ENCODE data around the gene ERLEC1. TPM values are rescaled to one million over a fixed set of nuclear protein-coding genes. Genes with fewer than 3 reads are reported as not detected.

Gene ERLEC1
- total RNA-seq, 1 experiment from 2014 or later, result 107 TPM

Other genes with a start within 250 kb of the ERLEC1 start
- gene CHAC2, start 19.2 kb upstream of the ERLEC1 start, total RNA-seq (2014; rRNA removed; shearing (Covaris generic)), result 13.9 and 14.6 TPM in 2 replicates
- gene ASB3, start 91 bp upstream of the ERLEC1 start, total RNA-seq (2014; rRNA removed; shearing (Covaris generic)), result 30.8 and 31.8 TPM in 2 replicates
- 1.0 and 2.7 TPM in 2 replicates for gene GPR75, start 72.9 kb downstream of the ERLEC1 start, total RNA-seq (2014; rRNA removed; shearing (Covaris generic))
- 18.9 and 40.9 TPM in 2 replicates for gene PSME4, start 183.9 kb downstream of the ERLEC1 start, total RNA-seq (2014; rRNA removed; shearing (Covaris generic))